ENCODE data around the gene KLHL12.

GRCh38 chr1:202915146-202915545, 11.9 kb downstream of the KLHL12 start:
- TF ChIP-seq CTCF (conservative IDR thresholded peaks at IDR 0.05; ENCODE audit: low read length) (no peak), EZH2phosphoT487 (IDR thresholded peaks at IDR 0.05; ENCODE audit: borderline replicate concordance, low read depth, low read length) (no peak)
